Measurements from ENCODE around the gene CRYBG1. TPM values are rescaled to one million over a fixed set of nuclear protein-coding genes. Genes with fewer than 3 reads are reported as not detected.
"Not testable (repeated sequence)": the region's sequence is repeated elsewhere in the genome, so short reads cannot be mapped to it uniquely, and the experiment has no call there.

CRYBG1 gene
- total RNA-seq, 2 donors from 2014 or later = 23.0 to 23.3 TPM

DNA sequence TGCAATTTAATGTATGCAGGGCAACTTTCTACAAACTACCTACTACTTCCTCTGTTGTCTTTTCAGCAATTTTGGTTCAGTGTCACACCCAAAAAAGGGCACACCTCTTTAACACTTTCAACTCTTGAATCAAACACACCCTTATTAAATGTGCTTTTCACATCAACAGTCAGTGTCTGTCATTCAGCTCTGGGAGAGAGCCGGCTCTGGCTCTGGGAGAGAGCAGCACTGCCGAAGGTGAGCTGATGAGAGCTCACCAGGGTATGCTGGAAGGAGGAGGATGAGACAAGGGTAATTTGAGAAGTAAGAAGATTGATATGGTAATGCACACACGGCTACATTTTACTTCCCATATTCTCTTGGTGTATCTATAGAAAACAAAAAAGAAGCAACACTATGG is 134.5 kb downstream of the CRYBG1 start:
- no peak for DNase-seq (ENCODE audit: low spot score in 2 of 2)
- no peak for ATAC-seq
- Mint-ChIP-seq H3K36me3 (no peaks in the 10 kb centered on the region), H3K27ac (no peak overlapping the region), H3K9me3 (no peaks in the 10 kb centered on the region)

DNA sequence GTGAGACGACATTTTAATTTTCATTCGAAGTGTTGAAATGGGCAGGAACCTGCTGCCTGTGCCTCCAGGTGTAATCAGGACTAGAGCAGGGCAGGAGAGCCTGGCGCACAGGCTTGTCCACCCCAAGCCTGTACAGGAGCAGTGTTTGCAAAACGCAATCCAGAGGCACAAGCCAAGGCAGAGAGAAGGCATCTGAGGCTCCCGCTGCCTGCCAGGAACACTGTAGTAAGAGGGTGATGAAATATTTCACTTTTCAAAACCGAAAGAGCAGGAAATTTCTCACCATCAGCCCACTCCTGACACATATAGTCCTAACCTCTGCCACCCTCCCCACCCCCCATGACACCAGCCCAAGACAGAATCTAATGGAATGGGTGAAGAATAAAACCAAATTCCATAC is 136.3 kb downstream of the CRYBG1 start:
- no peak for ATAC-seq
- no peaks in the 10 kb centered on the region for H3K9me3 Mint-ChIP-seq
- no peaks in the 10 kb centered on the region for H3K36me3 Mint-ChIP-seq
- no peak for DNase-seq (ENCODE audit: low spot score in 2 of 2)
- peak overlapping the region in 1 of 2 donors; percentile 27 for H3K27ac Mint-ChIP-seq

DNA sequence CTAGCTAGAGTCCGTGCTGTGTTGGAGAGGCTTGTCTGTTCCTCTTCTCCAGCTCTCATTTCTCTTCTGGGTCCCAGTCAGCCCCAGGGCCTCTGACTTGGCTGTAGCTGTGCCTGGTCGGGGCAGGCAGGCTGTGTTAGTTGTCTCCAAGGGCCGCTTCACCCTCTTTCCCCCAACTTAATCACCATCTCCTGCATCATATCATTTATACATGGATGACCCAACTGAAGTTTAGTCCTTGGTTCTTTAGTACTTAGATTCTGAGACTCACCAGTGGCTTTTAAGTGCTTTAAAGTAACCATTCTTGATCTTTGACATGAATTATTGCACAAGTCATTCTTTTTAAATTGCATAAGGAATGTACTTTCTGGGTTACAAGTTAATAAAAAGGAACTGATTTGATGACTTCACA is 141.4 kb downstream of the CRYBG1 start:
- Mint-ChIP-seq H3K27ac (no peak overlapping the region), H3K36me3 (no peaks in the 10 kb centered on the region), H3K9me3 (no peaks in the 10 kb centered on the region)
- DNase-seq (ENCODE audit: low spot score in 2 of 2) (no peak), ATAC-seq (no peak)

DNA sequence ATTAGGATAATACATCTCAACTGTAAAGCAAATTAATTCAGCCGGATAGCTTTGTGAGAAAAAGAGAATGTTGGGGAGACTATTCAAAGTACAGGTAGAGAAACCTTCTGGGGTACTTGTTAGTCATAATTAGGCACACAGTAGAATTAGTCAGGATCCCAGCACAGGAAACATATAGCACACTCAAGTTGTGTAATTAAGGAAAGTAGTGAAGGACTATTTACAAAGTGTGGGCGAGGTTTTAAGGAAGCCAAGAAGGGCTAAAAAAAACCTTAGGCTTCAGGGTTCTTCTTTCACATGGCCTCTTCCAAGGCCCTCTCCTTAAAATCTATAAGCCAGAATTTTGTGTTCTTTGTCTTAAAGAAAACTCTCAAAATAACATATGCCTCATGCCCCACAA is 142.0 kb downstream of the CRYBG1 start:
- H3K27ac Mint-ChIP-seq = no peak overlapping the region
- no peaks in the 10 kb centered on the region for H3K9me3 Mint-ChIP-seq
- ATAC-seq (no peak), DNase-seq (ENCODE audit: low spot score in 2 of 2) (no peak)
- H3K36me3 Mint-ChIP-seq = no peaks in the 10 kb centered on the region

DNA sequence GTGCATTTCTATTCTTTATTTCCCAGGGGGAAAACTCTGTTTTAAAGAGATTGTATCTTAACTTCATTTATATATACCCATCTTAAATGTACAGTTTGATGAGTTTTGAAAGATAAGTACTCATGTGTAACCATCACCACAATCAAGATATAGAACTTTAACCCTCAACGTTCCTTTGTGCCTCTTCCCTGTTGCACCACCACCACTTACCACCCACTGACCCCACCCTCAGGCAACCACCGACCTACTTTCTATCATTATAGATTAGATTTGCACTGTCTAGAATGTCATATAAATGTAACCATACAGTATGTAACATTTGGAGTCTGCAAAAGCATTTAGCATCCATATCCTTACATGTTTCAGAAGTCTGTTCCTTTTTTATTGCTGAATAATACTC is 147.8 kb downstream of the CRYBG1 start:
- Mint-ChIP-seq H3K36me3 (peaks cover 5 to 6% of the 10 kb centered on the region in 2 donors), H3K27ac (no peak overlapping the region), H3K9me3 (no peaks in the 10 kb centered on the region)
- DNase-seq (ENCODE audit: low spot score in 2 of 2) (no peak), ATAC-seq (no peak)

DNA sequence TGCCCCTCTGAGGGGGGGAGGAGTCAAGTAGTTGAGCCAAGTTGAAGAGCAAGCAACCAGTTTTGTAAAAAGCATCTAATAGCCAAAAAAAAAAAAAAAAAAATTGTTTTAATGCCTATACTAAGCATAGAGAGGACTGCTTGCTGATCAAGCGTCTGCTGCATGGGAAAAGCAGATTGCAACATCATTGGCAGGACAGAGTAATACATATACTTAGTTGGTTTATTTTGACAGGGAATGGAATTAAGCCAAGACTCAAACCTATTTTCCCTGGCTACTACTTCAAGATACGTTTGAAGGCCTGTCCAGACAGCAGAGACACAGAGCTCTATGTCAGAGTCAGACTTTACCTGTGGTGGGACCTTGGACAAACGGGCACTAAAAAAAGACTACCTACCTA is 148.3 kb downstream of the CRYBG1 start:
- DNase-seq (ENCODE audit: low spot score in 2 of 2) (no peak), ATAC-seq (no peak)
- Mint-ChIP-seq H3K27ac (no peak overlapping the region), H3K9me3 (no peaks in the 10 kb centered on the region), H3K36me3 (peaks cover 5 to 9% of the 10 kb centered on the region in 2 donors)

DNA sequence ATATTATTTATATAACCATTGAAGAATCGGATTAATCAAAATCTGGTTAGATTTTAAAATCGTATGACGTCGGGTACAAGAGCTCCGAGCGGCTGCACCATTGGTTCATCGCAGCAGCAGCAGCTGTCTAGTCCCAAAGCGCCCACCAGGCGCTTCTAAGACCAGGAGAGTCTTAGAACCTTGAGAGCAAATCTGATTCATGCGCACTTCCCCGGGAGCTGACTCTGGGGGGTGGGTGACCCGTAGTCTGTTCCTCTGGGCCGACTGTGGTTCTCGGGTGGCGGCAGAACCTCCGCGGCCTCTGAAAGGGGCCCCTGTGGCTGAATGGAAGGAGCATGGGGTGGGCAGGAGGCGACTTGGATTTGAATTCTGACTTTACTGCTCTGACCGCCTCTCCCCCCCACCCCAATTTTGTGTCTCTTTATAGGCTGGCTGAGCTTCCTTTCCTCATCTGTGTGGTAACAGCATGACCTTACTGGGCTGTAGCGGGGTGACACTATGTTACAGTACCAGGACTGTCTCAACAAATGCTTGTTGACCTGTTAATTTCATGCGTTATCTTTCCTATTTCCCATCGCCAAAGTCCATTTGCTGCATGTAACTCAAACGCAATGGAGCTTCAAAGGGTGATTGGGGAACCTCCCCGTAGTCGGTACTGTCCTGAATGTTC is 149.0 kb downstream of the CRYBG1 start:
- ATAC-seq (no peak), DNase-seq (ENCODE audit: low spot score in 2 of 2) (no peak)
- Mint-ChIP-seq H3K36me3 (peaks cover 5 to 13% of the 10 kb centered on the region in 2 donors), H3K9me3 (no peaks in the 10 kb centered on the region), H3K27ac (peak overlapping the region in 1 of 2 donors; percentile 76)

DNA sequence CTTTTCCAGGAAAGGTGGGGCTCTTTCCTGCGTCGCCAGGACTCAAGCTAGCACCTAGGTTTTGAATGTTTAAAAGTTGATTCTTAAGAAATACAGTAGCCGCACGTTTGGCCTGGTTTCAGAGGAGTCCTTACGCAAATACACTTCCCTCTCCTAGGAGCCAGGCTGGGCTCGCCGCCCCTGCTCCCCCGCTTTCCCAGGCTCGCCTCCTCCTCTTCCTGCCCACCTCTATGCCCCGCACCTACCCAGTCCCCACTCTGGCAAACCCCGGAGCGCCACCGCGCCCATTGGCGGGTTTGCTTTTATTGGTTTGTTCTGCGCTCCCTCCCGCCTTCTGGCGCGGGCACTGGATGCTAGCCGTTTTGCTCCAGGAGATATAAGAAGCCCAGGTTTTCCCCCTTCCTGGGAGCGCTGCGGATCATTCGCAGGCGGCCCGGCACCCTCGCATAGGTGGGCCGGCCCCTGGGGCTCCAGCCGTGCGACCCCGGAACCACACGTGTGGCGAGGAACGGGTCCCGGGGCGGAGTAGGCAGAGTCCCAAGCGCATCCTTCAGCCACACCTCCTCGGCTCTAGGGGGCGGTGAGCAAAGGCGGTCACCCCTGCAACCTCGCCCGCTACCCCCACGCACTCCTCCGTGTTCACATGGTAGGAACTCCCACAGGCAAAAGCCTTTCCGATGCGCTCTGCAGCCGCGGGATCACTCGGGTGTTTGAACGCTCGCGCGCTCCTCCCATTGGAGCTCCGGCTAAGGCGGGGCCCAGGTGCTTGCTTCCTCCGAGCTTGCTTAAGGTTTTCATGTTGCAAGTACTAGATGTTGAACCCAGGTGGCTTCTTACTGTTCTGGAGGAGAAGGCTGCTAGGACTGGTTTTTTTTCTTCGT is 149.8 kb downstream of the CRYBG1 start:
- Mint-ChIP-seq H3K9me3 (no peaks in the 10 kb centered on the region), H3K27ac (peak overlapping the region; percentile 75 to 76), H3K36me3 (peaks cover 5 to 13% of the 10 kb centered on the region in 2 donors)
- peak; percentile 43 to 71 for ATAC-seq
- peak; percentile 71 to 75 for DNase-seq (ENCODE audit: low spot score in 2 of 2)

DNA sequence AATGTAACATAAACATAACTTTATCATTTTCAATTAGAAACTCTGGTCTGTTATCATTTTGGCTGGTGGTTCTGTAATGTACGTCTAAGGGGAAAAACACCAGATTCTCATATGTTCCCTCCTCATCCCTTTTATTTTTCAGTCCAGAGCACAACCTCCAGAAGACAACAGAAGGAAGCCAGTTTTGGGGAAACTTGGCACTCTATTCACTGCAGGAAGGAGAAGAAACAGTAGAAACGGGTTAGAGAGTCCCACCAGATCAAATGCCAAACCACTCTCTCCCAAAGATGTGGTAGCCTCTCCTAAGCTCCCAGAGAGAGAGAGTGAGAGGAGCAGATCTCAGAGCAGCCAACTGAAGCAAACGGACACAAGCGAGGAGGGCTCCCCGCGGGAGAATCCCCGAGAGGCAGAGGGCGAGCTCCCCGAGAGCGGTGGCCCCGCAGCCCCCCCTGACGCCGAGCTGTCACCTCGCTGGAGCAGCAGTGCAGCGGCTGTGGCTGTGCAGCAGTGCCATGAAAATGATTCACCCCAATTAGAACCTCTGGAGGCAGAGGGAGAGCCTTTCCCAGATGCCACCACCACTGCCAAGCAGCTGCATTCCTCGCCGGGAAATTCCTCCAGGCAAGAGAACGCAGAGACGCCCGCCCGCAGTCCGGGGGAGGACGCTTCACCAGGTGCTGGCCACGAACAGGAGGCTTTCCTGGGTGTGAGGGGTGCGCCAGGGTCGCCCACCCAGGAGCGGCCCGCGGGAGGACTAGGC is 151.0 kb downstream of the CRYBG1 start:
- Mint-ChIP-seq H3K36me3 (peaks cover 5 to 13% of the 10 kb centered on the region in 2 donors), H3K9me3 (no peaks in the 10 kb centered on the region), H3K27ac (peak overlapping the region; percentile 75 to 76)
- ATAC-seq (peak; percentile 16 to 34), DNase-seq (ENCODE audit: low spot score in 2 of 2) (peak; percentile 29 to 62)

DNA sequence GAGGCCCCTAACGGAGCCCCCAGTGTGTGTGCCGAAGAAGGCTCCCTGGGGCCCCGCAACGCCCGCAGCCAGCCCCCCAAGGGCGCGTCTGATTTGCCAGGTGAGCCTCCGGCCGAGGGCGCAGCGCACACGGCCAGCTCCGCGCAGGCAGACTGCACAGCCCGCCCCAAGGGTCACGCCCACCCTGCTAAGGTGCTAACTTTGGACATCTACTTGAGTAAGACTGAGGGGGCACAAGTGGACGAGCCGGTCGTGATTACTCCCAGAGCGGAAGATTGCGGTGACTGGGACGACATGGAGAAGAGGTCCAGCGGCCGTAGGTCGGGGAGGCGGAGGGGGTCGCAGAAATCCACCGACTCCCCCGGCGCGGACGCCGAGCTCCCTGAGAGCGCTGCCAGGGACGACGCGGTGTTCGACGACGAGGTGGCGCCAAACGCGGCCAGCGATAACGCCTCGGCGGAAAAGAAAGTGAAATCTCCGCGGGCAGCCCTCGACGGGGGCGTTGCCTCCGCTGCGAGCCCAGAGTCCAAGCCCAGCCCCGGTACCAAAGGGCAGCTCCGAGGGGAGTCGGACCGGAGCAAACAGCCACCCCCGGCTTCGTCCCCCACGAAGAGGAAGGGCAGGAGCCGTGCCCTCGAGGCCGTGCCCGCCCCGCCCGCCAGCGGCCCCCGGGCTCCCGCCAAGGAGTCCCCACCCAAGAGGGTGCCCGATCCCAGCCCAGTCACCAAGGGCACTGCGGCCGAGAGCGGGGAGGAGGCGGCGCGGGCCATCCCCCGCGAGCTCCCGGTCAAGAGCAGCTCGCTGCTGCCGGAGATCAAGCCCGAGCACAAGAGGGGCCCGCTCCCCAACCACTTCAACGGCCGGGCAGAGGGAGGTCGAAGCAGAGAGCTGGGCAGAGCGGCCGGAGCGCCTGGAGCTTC is 151.8 kb downstream of the CRYBG1 start:
- Mint-ChIP-seq H3K27ac (peak overlapping the region; percentile 76 to 93), H3K9me3 (no peaks in the 10 kb centered on the region), H3K36me3 (peaks cover 5 to 13% of the 10 kb centered on the region in 2 donors)
- DNase-seq (ENCODE audit: low spot score in 2 of 2) (peak; percentile 78 to 83), ATAC-seq (peak; percentile 74 to 75)

DNA sequence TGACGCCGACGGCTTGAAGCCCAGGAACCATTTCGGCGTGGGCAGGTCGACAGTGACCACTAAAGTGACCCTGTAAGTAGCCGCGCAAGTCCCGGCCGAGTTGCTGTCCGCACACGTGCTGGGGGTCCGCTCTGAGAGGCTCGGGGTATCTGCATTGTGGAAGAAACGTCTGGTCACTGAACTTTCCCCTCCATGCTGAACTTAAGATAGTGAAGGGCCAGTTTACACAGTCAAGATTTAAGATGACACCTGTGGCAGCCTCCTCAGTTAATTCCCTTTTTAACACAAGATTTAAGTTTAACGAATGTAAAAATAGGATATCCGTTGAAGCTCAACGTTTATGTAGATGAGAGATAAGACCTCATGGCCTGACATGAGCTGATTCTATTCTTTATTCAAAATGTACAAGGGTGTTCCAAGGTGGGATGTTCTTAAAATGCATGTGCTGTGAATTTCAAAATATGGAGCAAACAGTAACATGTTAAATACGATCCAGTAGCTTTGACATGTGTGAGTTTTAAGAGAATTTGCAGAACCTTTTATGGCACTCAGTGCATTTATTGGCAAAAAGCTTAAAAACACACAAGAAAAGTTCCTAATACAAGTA is 152.6 kb downstream of the CRYBG1 start:
- H3K36me3 Mint-ChIP-seq = peaks cover 9 to 13% of the 10 kb centered on the region in 2 donors
- H3K27ac Mint-ChIP-seq = peak overlapping the region; percentile 76 to 90

DNA sequence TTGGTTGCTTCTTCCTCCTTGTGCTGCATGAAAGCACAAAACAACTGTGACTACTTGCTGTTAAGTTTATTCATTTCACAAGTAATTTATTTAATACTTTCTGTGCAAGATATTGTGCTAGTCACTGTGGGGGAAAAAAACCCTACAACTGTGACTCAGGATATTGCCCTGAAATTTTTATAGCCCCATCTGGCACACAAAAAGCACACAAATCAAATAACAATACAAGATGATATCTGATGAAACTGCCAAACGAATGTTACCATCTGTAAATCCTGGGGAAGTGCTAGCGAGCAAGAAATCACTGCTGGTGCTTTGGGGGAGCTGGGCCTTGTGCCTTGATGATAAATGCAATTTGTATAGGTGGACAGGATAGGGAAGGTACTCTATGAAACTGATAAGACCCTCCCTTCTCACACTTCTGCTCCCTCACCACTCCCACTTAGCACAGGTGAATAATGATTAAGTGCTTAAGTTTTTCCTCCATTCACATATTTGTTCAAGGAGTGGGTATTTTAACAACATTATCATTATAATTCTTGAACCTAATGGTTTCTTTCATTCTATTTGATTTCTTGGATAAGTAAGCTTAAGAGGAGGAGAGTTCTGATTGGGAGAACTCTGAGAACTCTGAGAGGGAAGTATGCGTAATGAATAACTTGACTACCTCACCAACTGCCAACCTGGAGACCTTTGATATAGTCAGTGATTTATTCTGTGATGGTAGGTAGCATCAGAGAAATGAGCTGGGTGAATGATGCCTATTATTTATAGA is 153.5 kb downstream of the CRYBG1 start:
- ATAC-seq (no peak), DNase-seq (ENCODE audit: low spot score in 2 of 2) (no peak)
- peaks cover 4 to 13% of the 10 kb centered on the region in 2 donors for H3K36me3 Mint-ChIP-seq
- peak overlapping the region; percentile 30 to 76 for H3K27ac Mint-ChIP-seq
- H3K9me3 Mint-ChIP-seq = no peaks in the 10 kb centered on the region

More for the DNA sequence above, 152.6 kb downstream of the CRYBG1 start:
- no peaks in the 10 kb centered on the region for H3K9me3 Mint-ChIP-seq
- ATAC-seq = no peak
- DNase-seq (ENCODE audit: low spot score in 2 of 2) = no peak

DNA sequence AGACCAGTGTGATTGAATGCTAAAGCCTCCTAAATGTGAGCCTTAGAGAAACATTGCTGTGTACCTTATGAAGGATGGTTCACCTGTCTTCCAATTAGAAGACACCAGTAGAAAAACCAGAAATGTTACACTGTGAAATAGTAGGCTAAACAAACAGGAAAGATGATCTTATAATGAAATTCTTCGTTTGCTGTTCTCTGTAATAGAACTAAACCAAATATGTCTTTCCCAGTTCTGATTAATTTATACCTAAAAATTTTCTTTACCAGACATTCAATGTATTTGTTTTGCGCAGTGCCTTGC is 154.0 kb downstream of the CRYBG1 start:
- Mint-ChIP-seq H3K36me3 (peaks cover 4 to 13% of the 10 kb centered on the region in 2 donors), H3K27ac (peak overlapping the region in 1 of 2 donors; percentile 76), H3K9me3 (no peaks in the 10 kb centered on the region)
- no peak for DNase-seq (ENCODE audit: low spot score in 2 of 2)
- ATAC-seq = no peak

DNA sequence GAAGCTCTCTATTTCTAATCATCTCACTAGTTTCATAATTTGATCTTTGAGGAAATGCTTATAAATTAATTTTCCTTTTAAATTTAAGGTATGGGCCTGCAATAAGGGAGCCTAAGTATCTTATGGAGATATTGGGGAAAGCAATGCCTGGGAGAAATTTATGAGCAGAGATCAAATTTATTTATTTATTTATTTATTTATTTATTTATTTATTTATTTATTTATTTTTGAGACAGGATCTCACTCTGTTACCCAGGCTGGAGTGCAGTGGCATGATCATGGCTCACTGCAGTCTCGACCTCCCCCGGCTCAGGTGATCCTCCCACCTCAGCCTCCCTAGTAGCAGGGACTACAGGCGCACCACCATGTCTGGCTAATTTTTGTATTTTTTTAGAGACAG is 155.1 kb downstream of the CRYBG1 start:
- not testable (repeated sequence) for H3K27ac Mint-ChIP-seq; H3K9me3 Mint-ChIP-seq; ATAC-seq; DNase-seq (ENCODE audit: low spot score in 2 of 2)
- H3K36me3 Mint-ChIP-seq = peaks cover 10 to 13% of the 10 kb centered on the region in 2 donors

DNA sequence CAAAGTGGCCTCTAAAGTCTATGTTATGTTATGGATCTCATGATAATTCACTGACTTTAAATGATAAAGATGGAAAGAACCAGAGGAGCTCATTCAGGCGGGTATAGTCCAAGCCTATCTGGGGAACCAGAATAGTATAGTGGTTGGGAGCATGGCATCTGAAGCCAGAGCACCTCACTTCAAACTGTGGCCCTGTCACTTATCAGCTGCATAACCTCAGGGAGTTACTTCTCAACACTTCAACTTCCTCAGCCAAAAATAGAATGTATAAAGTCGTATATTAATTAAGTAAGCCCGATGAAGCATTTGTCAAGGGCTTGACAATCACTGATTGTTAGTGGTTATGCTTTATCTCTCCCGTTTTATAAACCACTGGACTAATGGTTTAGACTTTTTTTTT is 156.1 kb downstream of the CRYBG1 start:
- H3K36me3 Mint-ChIP-seq = peaks cover 16 to 19% of the 10 kb centered on the region in 2 donors
- ATAC-seq = no peak
- DNase-seq (ENCODE audit: low spot score in 2 of 2) = no peak
- no peak overlapping the region for H3K27ac Mint-ChIP-seq
- no peaks in the 10 kb centered on the region for H3K9me3 Mint-ChIP-seq

All from activated naive CD4-positive, alpha-beta T cell treated with anti-CD3 and anti-CD28 coated beads, Interleukin-2, amount 50 U/mL, for 72 hours (primary cell).